NT2/D1 (cell line): Measurements from ENCODE around the gene GPC6.

Experiments
- DNase-seq: peaks from one replicate; pipeline ENCODE4 v3.0.0-alpha.2; 2011; ENCODE audit warnings: low read depth, low spot score
- H3K27me3 ChIP-seq: 2 replicates; pipeline ENCODE4 v1.6.0; 2011; ENCODE audit warnings: mild to moderate bottlenecking; ENCODE audit not compliant: insufficient read length, insufficient read depth
- H3K36me3 ChIP-seq: 2 replicates; pipeline ENCODE4 v1.6.1; 2011; ENCODE audit warnings: mild to moderate bottlenecking, low read length, mixed read lengths; ENCODE audit not compliant: insufficient read depth, insufficient read length
- H3K4me1 ChIP-seq: 2 replicates; pipeline ENCODE4 v1.5.1; 2011; ENCODE audit not compliant: insufficient read depth, insufficient read length
- H3K4me3 ChIP-seq: 2 replicates; pipeline ENCODE4 v1.5.1; 2011; ENCODE audit warnings: low read depth; ENCODE audit not compliant: insufficient read length
- H3K9ac ChIP-seq: 2 replicates; pipeline ENCODE4 v1.6.0; 2011; ENCODE audit warnings: low read depth; ENCODE audit not compliant: insufficient read length
- H3K9me3 ChIP-seq: 2 replicates; pipeline ENCODE4 v1.5.1; 2011; ENCODE audit warnings: mild to moderate bottlenecking, low read length; ENCODE audit not compliant: insufficient read depth
- SUZ12 ChIP-seq: IDR thresholded peaks from 2 replicates; pipeline ENCODE4 v1.6.1; 2011; ENCODE audit not compliant: insufficient read length, insufficient read depth; ENCODE audit errors: extremely low read depth
- YY1 ChIP-seq: IDR thresholded peaks from 2 replicates; pipeline ENCODE4 v1.6.1; 2011; ENCODE audit not compliant: insufficient read length, insufficient read depth
- ZNF274 ChIP-seq: IDR thresholded peaks from 2 replicates; pipeline ENCODE4 v1.6.1; 2011; ENCODE audit warnings: mild to moderate bottlenecking, low read depth, low read length

The GPC6 gene

GRCh38 chr13:94234738-94235137 is 1008.1 kb downstream of the GPC6 start:
- H3K4me3 ChIP-seq: no peak overlapping the region
- H3K36me3 ChIP-seq: no peaks in the 10 kb centered on the region
- H3K9ac ChIP-seq: no peak overlapping the region
- no peak for DNase-seq
- no peaks in the 10 kb centered on the region for H3K4me1 ChIP-seq
- H3K9me3 ChIP-seq: no peaks in the 10 kb centered on the region
- TF ChIP-seq YY1 (no peak), ZNF274 (no peak), SUZ12 (no peak)
- no peaks in the 10 kb centered on the region for H3K27me3 ChIP-seq

DNA sequence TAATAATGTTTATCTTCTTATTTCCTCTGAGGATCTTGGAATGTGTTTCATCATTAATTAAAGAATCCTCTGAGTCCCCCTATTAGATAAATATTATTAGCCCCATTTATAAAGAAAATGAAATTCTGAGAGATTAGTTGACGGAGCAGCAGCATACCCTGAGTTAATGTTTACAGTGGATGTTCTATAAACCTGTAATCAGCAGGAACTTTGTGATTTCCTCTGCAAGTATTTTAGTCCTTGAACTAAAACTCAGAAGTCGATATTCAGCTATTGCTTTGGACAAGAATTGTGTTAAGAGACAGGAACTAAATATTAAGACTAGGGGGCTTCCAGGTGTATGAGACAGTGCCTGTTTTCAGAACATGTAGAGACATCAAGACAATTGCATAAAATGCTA is 1009.5 kb downstream of the GPC6 start:
- H3K9ac ChIP-seq: no peak overlapping the region
- H3K4me1 ChIP-seq: no peaks in the 10 kb centered on the region
- TF ChIP-seq YY1 (no peak), ZNF274 (no peak), SUZ12 (no peak)
- no peaks in the 10 kb centered on the region for H3K36me3 ChIP-seq
- no peak for DNase-seq
- no peaks in the 10 kb centered on the region for H3K27me3 ChIP-seq
- no peak overlapping the region for H3K4me3 ChIP-seq
- H3K9me3 ChIP-seq: no peaks in the 10 kb centered on the region

GRCh38 chr13:94236872-94237271 is 1010.3 kb downstream of the GPC6 start:
- Histone ChIP-seq H3K27me3 (no peaks in the 10 kb centered on the region), H3K9me3 (no peaks in the 10 kb centered on the region), H3K4me1 (no peaks in the 10 kb centered on the region), H3K4me3 (no peak overlapping the region), H3K9ac (no peak overlapping the region), H3K36me3 (no peaks in the 10 kb centered on the region)
- DNase-seq: no peak
- TF ChIP-seq ZNF274: no peak
- TF ChIP-seq YY1: no peak
- no peak for TF ChIP-seq SUZ12

DNA sequence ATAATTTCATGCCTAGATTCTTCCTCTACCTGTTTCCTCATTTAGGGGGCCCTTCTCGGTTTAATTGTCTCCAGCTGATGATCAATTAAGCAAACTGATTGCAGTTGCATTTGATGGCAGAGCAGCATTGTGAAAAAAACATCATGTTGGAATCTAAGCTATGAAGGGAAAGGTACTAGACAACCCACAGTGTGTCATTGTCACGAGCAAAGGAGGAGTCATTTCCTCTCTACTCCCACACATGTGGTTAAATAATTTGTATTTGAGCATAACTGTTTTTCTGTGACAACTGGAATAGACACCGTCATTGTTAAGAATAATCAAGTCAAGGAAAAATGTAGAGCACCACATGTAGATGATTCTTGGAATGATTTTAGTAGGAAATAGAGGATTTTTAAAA is 1012.5 kb downstream of the GPC6 start:
- Histone ChIP-seq H3K36me3 (no peaks in the 10 kb centered on the region), H3K9ac (no peak overlapping the region), H3K4me1 (no peaks in the 10 kb centered on the region), H3K9me3 (no peaks in the 10 kb centered on the region), H3K27me3 (no peaks in the 10 kb centered on the region), H3K4me3 (no peak overlapping the region)
- TF ChIP-seq SUZ12 (no peak), YY1 (no peak), ZNF274 (no peak)
- DNase-seq: no peak

DNA sequence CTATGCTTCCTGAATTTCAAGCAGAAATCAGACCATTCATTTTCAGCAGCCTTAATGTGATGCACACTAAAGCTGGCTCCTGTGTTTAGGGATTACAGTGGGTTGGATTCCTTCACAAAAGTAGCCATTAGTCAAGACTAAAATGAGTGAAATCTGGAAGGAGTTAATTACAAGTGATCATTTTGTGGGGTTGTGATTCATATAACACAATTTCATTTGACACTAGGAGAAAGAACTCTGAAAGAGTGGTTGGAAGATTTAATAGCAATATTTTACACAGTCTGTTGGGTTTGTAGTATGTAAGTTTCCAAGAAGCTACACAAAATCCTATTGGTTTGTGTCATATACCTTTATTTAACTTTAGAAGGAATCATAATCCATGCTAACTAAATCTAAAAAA is 1015.9 kb downstream of the GPC6 start:
- Histone ChIP-seq H3K4me1 (no peaks in the 10 kb centered on the region), H3K9me3 (peaks cover 4% of the 10 kb centered on the region; the same call in 1 of the 2 replicates), H3K9ac (no peak overlapping the region), H3K36me3 (no peaks in the 10 kb centered on the region), H3K4me3 (no peak overlapping the region), H3K27me3 (peaks cover 2% of the 10 kb centered on the region)
- DNase-seq: no peak
- no peak for TF ChIP-seq SUZ12
- no peak for TF ChIP-seq ZNF274
- no peak for TF ChIP-seq YY1

DNA sequence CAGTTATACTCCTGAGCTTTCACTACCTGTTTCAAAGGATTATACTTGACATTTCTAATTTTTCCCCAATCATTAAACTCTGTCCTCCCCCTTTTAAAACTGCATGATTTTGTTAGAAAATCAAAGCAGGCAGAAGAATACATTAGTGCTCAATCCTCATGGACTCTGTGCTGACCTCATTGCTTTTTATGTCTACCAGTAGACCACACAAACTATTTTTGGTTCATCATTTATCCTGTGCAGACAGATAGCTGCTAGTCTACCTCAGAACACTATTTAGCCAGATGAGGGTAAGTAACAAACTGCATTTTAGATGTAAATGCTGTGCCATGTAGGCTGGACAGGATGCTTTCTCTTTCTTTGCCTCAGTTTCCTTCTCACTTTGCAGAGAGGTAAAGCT is 1016.9 kb downstream of the GPC6 start:
- Histone ChIP-seq H3K4me1 (no peaks in the 10 kb centered on the region), H3K27me3 (peaks cover 11% of the 10 kb centered on the region), H3K9ac (no peak overlapping the region), H3K9me3 (peaks cover 4% of the 10 kb centered on the region; the same call in 1 of the 2 replicates), H3K4me3 (no peak overlapping the region), H3K36me3 (no peaks in the 10 kb centered on the region)
- TF ChIP-seq SUZ12 (no peak), YY1 (no peak), ZNF274 (no peak)
- DNase-seq: no peak

- DNase-seq: no peak
- Histone ChIP-seq H3K4me3 (no peak overlapping the region), H3K4me1 (no peaks in the 10 kb centered on the region), H3K9ac (no peak overlapping the region), H3K36me3 (no peaks in the 10 kb centered on the region), H3K9me3 (peaks cover 4% of the 10 kb centered on the region; the same call in 1 of the 2 replicates), H3K27me3 (peaks cover 28% of the 10 kb centered on the region)
- TF ChIP-seq ZNF274: no peak
- TF ChIP-seq SUZ12: no peak
Observed at GRCh38 chr13:94246495-94246894, 1019.9 kb downstream of the GPC6 start.

- no peak for TF ChIP-seq ZNF274
- no peak for TF ChIP-seq YY1
- TF ChIP-seq SUZ12: no peak
- DNase-seq: no peak
- Histone ChIP-seq H3K27me3 (peaks cover 40% of the 10 kb centered on the region), H3K4me3 (no peak overlapping the region), H3K36me3 (no peaks in the 10 kb centered on the region), H3K9me3 (peaks cover 4% of the 10 kb centered on the region; the same call in 1 of the 2 replicates), H3K4me1 (no peaks in the 10 kb centered on the region), H3K9ac (no peak overlapping the region)
Observed at GRCh38 chr13:94247890-94248289, 1021.3 kb downstream of the GPC6 start.
